ES-I3 (cell line): ENCODE results near the gene CYSRT1.

Source experiments
- H3K36me3 ChIP-seq: 2 replicates; pipeline ENCODE4 v1.6.1; 2013; ENCODE audit warnings: mild to moderate bottlenecking, low read length, control low read depth, moderate library complexity; ENCODE audit not compliant: insufficient read depth
- H3K4me1 ChIP-seq: 2 replicates; pipeline ENCODE4 v1.6.1; 2013; ENCODE audit warnings: mild to moderate bottlenecking, control low read depth, low read length; ENCODE audit not compliant: insufficient read depth
- H3K9ac ChIP-seq: 2 replicates; pipeline ENCODE4 v1.6.1; 2013; ENCODE audit warnings: low read depth, mild to moderate bottlenecking, low read length, moderate library complexity
- H3K9me3 ChIP-seq: 2 replicates; pipeline ENCODE4 v1.6.1; 2013; ENCODE audit warnings: mild to moderate bottlenecking, low read length, moderate library complexity; ENCODE audit not compliant: control insufficient read depth, insufficient read depth

Gene CYSRT1

DNA sequence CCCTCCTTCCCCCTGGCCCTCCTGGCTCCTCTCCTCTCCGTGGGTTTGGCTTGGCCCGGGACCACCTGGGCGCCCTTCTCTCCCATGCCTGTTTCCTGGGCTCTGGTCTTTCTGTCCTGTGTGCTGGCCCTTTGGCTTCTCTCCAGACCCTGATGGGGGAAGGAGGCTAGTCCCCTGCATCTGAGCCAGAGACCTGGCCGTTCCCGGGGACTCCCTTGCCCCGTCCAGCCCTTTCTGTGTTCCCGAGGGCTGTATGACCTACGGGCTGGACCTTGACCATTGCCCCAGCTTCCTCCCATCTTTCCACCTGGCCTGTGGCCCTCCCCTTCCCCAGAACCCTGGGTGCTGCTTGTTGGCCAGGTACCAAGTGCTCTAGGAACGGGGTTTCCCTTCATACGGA is 38.5 kb downstream of the CYSRT1 start:
- no peaks in the 10 kb centered on the region for H3K9me3 ChIP-seq
- H3K4me1 ChIP-seq, result no peaks in the 10 kb centered on the region
- no peak overlapping the region for H3K9ac ChIP-seq
- H3K36me3 ChIP-seq, result peaks cover 18% of the 10 kb centered on the region

DNA sequence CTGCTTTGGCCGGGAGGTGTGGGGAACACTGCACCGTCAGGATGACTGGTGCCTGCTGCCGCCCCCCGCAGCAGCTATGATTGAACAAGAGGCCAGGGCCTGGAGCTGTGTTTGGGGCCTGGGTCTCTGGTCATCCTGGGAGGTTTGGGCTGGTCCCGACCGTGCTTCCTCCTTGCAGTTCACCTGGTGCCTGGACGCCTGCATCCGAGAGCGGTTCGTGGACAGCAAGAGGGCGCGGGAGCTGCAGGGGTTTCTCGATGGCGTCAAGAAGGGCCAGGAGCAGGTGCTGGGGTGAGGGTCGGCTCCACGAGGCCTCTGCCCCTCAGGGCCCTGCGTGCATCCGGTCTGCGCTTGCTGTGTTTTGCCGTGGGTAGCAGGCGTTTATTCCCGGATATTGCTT is 39.1 kb downstream of the CYSRT1 start:
- no peak overlapping the region for H3K9ac ChIP-seq

DNA sequence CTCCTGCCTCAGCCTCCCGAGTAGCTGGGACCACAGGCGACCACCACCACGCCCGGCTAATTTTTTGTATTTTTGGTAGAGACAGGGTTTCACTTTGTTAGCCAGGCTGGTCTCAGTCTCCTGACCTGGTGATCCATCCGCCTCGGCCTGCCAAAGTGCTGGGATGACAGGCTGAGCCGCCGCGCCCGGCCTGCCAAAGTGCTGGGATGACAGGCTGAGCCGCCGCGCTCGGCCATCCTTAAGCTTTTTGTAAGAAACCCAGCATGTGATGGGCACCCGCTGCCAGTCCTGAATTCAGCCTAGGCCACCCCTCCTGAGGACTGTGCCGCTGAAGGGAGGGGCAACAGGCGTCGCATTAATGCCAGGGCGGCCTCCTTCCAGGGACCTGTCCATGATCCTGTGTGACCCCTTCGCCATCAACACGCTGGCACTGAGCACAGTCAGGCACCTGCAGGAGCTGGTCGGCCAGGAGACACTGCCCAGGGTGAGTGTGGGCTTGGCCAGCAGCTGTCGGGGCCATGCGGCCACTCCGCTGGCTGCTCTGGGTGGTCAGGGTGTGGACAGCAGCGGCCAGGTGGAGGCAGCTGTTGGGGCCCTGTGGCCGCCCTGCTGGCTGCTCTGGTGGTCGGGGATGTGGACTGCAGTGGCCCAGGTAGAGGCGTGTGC is 40.7 kb downstream of the CYSRT1 start:
- Histone ChIP-seq H3K4me1 (no peaks in the 10 kb centered on the region), H3K36me3 (peaks cover 14% of the 10 kb centered on the region), H3K9me3 (no peaks in the 10 kb centered on the region), H3K9ac (no peak overlapping the region)

More for the DNA sequence above, 39.1 kb downstream of the CYSRT1 start:
- no peaks in the 10 kb centered on the region for H3K9me3 ChIP-seq
- no peaks in the 10 kb centered on the region for H3K4me1 ChIP-seq
- H3K36me3 ChIP-seq, result peaks cover 14% of the 10 kb centered on the region

DNA sequence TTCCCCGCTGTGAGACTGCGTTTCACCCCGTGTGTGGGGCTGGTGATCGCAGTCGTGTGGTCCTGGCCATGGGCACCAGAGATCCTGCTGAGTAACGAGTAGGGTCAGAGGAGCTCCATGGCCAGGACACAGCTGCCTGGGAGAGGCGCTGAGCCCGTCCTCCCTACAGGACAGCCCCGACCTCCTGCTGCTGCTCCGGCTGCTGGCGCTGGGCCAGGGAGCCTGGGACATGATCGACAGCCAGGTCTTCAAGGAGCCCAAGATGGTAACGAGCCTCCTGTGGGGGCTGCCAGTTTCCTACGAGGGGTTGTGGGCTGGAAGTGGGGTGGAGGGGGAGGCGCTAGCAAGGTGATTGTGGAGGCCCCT is 41.2 kb downstream of the CYSRT1 start:
- Histone ChIP-seq H3K4me1 (no peaks in the 10 kb centered on the region), H3K36me3 (peaks cover 14% of the 10 kb centered on the region), H3K9ac (no peak overlapping the region), H3K9me3 (no peaks in the 10 kb centered on the region)

DNA sequence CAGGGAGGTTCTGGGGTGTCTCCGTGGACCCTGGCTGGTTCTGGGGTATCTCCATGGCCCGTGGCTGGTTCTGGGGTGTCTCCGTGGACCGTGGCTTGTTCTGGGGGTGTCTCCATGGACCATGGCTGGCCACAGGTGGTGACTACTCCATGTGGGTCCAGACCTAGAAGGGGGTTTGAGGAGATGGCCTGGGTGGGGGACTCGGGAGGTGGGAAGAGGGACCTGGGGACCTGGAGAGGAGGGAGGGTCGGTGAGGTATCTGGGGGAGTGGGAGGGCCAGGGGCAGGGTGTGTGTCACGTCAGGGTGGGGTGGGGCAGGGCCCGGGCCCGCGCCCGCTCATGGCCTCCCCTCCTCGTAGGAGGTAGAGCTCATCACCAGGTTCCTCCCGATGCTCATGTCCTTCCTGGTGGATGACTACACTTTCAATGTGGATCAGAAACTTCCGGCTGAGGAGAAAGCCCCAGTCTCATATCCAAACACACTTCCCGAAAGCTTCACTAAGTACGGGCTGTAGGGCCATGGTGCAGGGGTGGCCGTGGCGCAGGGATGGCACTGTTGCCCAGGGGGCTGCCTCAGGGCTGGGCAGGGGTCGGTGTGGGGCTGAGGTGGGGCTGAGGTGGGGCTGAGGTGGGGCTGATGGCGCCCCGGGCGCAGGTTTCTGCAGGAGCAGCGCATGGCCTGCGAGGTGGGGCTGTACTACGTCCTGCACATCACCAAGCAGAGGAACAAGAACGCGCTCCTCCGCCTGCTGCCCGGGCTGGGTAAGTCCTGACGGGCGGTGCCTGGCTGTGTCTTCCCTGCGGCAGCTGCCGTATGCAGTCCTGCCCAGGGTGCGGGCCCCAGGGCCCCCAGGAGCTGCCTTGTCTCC is 41.8 kb downstream of the CYSRT1 start:
- Histone ChIP-seq H3K4me1 (no peaks in the 10 kb centered on the region; the same call in 1 of the 2 replicates), H3K9me3 (no peaks in the 10 kb centered on the region), H3K9ac (no peak overlapping the region), H3K36me3 (peaks cover 14% of the 10 kb centered on the region)

DNA sequence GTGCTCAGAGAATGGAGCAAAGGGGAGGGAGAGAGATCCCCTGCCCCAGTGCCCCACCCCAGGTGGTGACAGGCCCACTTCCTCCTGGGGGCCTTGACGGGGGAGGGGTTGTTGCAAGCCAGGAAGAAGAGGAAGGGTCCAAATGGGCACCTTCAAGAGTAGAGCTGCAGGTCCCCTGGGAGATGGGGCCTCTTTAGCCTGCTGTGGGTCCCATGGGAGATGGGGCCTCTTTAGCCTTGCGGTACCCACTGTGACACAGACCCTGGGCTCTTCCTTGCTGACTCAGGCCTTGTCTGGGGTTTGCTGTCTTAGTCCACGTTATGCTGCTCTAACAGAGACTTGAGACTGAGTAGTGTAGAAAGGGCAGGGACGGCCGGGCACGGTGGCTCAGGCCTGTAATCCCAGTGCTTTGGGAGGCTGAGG is 43.0 kb downstream of the CYSRT1 start:
- Histone ChIP-seq H3K36me3 (peaks cover 11% of the 10 kb centered on the region), H3K4me1 (no peaks in the 10 kb centered on the region; the same call in 1 of the 2 replicates), H3K9ac (no peak overlapping the region), H3K9me3 (no peaks in the 10 kb centered on the region)

DNA sequence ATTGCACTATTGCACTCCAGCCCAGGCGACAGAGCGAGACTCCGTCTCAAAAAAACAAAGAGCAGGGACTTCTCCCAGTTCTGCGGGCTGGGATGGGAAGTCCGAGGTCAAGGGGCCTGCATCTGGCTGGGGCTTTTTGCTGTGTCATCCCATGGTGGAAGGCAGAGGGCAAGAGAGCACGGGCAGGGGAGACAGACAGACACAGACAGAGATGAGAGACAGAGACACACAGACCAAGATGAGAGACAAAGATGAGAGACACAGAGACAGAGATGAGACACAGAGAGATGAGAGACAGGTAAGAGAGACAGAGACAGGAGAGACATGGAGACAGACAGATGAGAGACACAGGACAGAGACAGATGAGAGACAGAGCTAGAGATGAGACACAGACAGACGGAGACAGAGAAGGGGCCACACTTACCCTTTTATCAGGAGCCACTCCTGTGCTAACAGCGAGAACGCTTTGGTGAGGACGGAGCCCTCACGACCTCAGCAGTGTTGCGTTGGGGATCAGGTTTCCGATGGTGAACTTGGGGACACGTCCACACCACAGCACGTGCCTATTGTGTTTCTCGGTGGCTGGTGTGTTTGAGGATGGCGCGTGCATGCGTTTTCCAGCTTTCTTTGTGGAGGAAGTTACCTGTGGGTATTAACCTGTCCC is 43.7 kb downstream of the CYSRT1 start:
- Histone ChIP-seq H3K36me3 (peaks cover 11% of the 10 kb centered on the region), H3K9ac (no peak overlapping the region), H3K9me3 (no peaks in the 10 kb centered on the region), H3K4me1 (no peaks in the 10 kb centered on the region; the same call in 1 of the 2 replicates)

DNA sequence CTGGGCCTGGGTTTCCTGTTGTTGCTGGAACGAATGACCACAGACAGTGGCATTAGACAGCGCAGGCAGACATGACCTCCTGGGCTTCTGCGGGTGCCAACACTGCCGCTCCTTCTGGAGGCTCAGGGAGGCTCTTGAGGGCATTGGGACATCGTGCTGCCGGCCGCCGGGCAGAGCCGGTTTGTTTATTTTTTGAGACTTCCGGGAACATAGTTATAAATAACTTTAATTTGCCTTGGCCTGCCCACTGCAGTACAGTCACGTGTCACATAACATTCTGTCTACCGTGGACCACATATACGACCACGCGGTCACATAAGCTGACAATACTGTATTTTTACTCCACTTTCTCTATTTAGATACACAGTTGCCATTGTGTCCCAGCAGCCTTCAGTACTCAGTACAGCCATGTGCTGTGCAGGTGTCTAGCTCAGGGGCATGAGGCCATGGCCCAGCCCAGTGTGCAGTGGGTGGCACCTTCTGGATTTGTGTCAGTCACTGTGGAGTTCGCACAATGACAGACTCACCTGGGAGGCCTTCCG is 44.3 kb downstream of the CYSRT1 start:
- Histone ChIP-seq H3K36me3 (peaks cover 4% of the 10 kb centered on the region; the same call in 1 of the 2 replicates), H3K9ac (no peak overlapping the region), H3K9me3 (no peaks in the 10 kb centered on the region), H3K4me1 (no peaks in the 10 kb centered on the region; the same call in 1 of the 2 replicates)

DNA sequence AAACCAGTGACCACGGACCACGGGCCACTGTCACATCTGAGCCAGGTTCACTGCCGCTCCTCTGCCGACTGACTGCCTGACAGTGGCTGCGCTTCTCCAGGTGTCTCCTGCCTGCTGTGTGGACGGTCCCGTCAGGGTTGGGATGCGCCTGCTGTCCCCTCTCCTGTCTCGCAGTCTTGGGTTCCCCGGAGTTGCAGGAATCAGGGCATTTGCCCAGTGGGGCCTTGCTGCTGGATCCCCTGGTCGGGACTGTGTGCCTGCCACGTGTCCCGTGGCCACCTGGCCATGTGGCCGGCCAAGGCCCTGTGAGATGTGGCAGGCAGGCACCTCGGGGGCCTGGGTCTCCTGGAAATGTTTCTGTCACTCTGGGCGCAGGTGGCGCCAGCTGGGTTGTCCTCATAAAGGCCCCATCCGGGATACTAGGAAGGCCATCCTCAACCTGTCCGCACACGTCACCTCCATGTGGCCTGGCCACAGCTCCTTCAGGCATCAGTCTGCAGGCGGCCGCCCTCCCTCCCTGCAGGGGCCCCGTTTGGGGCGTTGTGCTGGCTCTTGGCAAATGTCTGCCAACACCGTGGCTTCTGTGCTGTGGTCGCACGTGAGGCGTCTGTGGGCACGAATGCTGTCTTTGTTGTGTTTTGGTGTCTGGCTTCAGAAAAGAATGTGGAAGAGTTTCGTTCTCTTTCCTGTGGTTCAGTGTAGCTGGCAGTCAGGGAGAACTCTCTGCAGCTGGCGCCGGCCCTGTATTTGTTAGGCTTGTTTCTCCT is 46.1 kb downstream of the CYSRT1 start:
- H3K4me1 ChIP-seq, result peaks cover 5% of the 10 kb centered on the region; the same call in 1 of the 2 replicates

DNA sequence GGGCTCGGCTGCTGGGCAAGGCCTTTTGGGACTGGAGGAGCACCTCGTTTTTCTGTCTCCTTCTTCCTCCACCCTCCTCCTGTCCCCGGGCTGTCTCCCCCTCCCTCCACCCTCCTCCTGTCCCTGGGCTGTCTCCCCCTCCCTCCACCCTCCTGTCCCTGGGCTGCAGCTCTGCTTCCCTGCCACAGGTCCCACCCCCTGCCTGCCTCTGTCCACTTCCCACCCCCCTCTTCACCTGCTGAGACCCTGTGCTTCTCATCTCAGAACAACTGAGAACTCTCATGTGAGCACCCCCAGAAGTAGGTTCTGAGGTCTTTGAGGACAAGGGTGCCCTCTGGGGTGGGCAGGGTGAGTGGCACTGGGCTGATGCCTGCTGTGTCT is 46.7 kb downstream of the CYSRT1 start:
- Histone ChIP-seq H3K9me3 (no peaks in the 10 kb centered on the region), H3K36me3 (no peaks in the 10 kb centered on the region; the same call in 1 of the 2 replicates), H3K9ac (no peak overlapping the region), H3K4me1 (peaks cover 10% of the 10 kb centered on the region; the same call in 1 of the 2 replicates)

More for the DNA sequence above, 46.1 kb downstream of the CYSRT1 start:
- H3K9ac ChIP-seq, result no peak overlapping the region
- H3K36me3 ChIP-seq, result no peaks in the 10 kb centered on the region; the same call in 1 of the 2 replicates
- H3K9me3 ChIP-seq, result no peaks in the 10 kb centered on the region

DNA sequence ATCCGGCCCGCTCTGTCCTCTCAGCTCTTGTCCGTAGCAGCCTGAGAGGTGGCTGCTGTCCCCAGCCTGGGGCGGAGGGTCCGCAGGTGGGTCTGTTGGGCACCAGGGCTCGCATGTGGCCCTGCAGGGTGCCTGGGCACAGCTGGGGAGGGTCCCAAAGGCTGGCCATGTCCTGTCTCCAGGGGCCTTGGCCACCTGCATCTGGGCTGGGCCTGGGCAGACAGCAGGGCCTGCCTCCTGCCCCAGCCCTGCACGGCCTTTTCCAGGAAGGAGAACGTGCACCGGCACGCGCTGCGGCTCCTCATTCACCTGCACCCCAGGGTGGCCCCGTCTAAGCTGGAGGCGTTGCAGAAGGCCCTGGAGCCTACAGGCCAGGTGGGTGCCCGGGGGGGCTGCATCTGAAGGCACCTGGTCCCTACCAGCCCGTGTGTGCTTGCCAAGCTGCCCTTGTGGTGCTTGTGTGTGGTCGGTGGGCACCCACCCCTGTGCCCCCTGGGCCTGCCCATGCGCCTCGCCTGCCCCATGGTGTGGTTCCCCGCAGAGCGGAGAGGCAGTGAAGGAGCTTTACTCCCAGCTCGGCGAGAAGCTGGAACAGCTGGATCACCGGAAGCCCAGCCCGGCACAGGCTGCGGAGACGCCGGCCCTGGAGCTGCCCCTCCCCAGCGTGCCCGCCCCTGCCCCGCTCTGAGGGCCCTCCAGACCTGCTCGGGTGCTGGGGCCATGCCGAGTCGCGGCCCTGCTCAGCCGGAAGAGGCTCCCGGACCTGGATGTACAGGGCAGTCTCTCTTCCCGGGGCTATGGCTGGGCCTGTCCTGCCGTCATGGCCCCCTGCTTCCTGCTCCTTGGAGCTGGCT is 47.5 kb downstream of the CYSRT1 start:
- Histone ChIP-seq H3K9me3 (no peaks in the 10 kb centered on the region), H3K9ac (no peak overlapping the region), H3K36me3 (no peaks in the 10 kb centered on the region; the same call in 1 of the 2 replicates), H3K4me1 (peaks cover 12% of the 10 kb centered on the region; the same call in 1 of the 2 replicates)

DNA sequence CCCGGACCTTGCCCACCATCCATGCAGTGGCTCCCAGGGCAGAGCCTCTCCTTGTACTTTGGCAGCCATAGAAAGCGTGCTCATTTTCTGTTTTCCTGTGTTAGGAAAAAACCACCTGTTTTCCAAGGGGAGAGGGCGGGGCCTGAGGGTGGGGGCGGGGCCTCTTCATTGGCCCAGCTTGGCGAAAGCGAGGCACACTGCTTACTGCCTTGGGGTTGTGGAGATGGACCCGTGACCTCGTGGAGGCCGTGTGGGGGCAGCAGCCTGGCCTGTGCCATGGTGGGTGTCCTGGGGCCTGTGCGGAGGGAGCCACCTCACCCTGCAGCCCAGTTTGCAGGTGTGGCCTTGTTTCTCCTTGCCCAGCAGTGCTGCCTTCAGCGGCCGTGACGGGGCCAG is 48.1 kb downstream of the CYSRT1 start:
- H3K4me1 ChIP-seq, result peaks cover 12% of the 10 kb centered on the region; the same call in 1 of the 2 replicates
- H3K9me3 ChIP-seq, result no peaks in the 10 kb centered on the region
- no peaks in the 10 kb centered on the region; the same call in 1 of the 2 replicates for H3K36me3 ChIP-seq
- no peak overlapping the region for H3K9ac ChIP-seq
